Measurements from ENCODE around the gene APP.

APP gene

GRCh38 chr21:26061437-26061836 is 109.1 kb downstream of the APP start:
- CTCF ChIA-PET, result no interaction called here
- no peak for TF ChIP-seq CTCF (conservative IDR thresholded peaks at IDR 0.05; ENCODE audit: low read depth)
- DNase-seq (ENCODE audit: low spot score), result no peak
- H3K27ac ChIP-seq, result no peak overlapping the region
- POLR2A ChIA-PET (ENCODE audit: low non-redundant PET), result no interaction called here

- H3K27ac ChIP-seq, result no peak overlapping the region
- TF ChIP-seq CTCF (conservative IDR thresholded peaks at IDR 0.05; ENCODE audit: low read depth), result no peak
- ChIA-PET POLR2A (ENCODE audit: low non-redundant PET) (no interaction called here), CTCF (no interaction called here)
- DNase-seq (ENCODE audit: low spot score), result no peak
Observed at GRCh38 chr21:26060335-26061115, 110.0 kb downstream of the APP start.

GRCh38 chr21:26057477-26058170 is 112.9 kb downstream of the APP start:
- CTCF ChIA-PET, result interaction anchor here (0.7 kb wide), 1 partner anchor 8 kb away, joined by 3 read pairs; no protein-coding TSS in a partner anchor
- no peak for TF ChIP-seq CTCF (conservative IDR thresholded peaks at IDR 0.05; ENCODE audit: low read depth)
- no peak overlapping the region for H3K27ac ChIP-seq
- DNase-seq (ENCODE audit: low spot score), result no peak
- POLR2A ChIA-PET (ENCODE audit: low non-redundant PET), result no interaction called here

- CTCF ChIA-PET, result interaction anchor here (0.7 kb wide), 1 partner anchor 41 kb away, joined by 4 read pairs; no protein-coding TSS in a partner anchor
- no peak overlapping the region for H3K27ac ChIP-seq
- POLR2A ChIA-PET (ENCODE audit: low non-redundant PET), result no interaction called here
- no peak for DNase-seq (ENCODE audit: low spot score)
- no peak for TF ChIP-seq CTCF (conservative IDR thresholded peaks at IDR 0.05; ENCODE audit: low read depth)
Observed at GRCh38 chr21:26055841-26056264, 114.7 kb downstream of the APP start.

GRCh38 chr21:26055010-26055409 is 115.6 kb downstream of the APP start:
- POLR2A ChIA-PET (ENCODE audit: low non-redundant PET), result no interaction called here
- no peak for TF ChIP-seq CTCF (conservative IDR thresholded peaks at IDR 0.05; ENCODE audit: low read depth)

GRCh38 chr21:26052057-26052456 is 118.5 kb downstream of the APP start:
- no peak overlapping the region for H3K27ac ChIP-seq
- ChIA-PET CTCF (no interaction called here), POLR2A (ENCODE audit: low non-redundant PET) (no interaction called here)
- no peak for DNase-seq (ENCODE audit: low spot score)
- no peak for TF ChIP-seq CTCF (conservative IDR thresholded peaks at IDR 0.05; ENCODE audit: low read depth)

More at GRCh38 chr21:26055010-26055409, 115.6 kb downstream of the APP start:
- no peak overlapping the region for H3K27ac ChIP-seq
- CTCF ChIA-PET, result interaction anchor here (0.7 to 1.2 kb wide), 2 partner anchors 11 to 40 kb away, joined by 4 read pairs; no protein-coding TSS in a partner anchor
- DNase-seq (ENCODE audit: low spot score), result no peak
